Adrenal gland (tissue), 5 donors: Measurements from ENCODE around the gene HYKK.

Source experiments
- POLR2A ChIP-seq, 2 donors: fragments of 450-650 bp; IDR thresholded peaks; one replicate each; pipeline ENCODE4 v1.6.1; 2017; ENCODE audit warnings: antibody characterized with exemption in 2 of 2, mild to moderate bottlenecking in 2 of 2, moderate library complexity in 1 of 2
- TF ChIP-seq, protein P1 (sequence below), 6 experiments: fragments of 450-650 bp in 4 of 6; fragments of 200-600 bp in 2 of 6; sonication (generic) in 1 of 6; IDR thresholded peaks; 1 replicate in 5 of 6; 2 replicates in 1 of 6; pipeline versions ENCODE4 v1.5.1 to v1.8.0; 2016 to 2021; ENCODE audit warnings: antibody characterized with exemption in 6 of 6, mild to moderate bottlenecking in 2 of 6, moderate library complexity in 1 of 6
- donor health status: DM: no; HTN: no; CAD: no.

DNA sequence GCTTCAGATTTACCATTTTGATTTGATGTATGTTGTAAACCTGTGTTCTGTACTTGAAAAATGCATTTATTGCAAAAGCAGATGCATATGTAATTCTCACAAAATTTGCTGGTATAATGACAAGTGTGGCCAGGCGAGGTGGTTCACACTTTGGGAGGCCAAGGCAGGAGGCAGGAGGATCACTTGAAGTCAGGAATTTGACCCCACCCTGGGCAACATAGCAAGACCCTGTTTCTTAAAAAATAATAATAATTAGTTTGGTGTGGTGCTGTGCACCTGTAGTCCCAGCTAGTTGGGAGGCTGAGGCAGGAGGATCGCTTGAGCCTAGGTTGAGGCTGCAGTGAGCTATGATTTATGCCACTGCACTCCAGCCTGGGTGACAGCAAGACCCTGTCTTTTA is 4.7 kb upstream of the HYKK start:
- TF ChIP-seq, protein P1, sequence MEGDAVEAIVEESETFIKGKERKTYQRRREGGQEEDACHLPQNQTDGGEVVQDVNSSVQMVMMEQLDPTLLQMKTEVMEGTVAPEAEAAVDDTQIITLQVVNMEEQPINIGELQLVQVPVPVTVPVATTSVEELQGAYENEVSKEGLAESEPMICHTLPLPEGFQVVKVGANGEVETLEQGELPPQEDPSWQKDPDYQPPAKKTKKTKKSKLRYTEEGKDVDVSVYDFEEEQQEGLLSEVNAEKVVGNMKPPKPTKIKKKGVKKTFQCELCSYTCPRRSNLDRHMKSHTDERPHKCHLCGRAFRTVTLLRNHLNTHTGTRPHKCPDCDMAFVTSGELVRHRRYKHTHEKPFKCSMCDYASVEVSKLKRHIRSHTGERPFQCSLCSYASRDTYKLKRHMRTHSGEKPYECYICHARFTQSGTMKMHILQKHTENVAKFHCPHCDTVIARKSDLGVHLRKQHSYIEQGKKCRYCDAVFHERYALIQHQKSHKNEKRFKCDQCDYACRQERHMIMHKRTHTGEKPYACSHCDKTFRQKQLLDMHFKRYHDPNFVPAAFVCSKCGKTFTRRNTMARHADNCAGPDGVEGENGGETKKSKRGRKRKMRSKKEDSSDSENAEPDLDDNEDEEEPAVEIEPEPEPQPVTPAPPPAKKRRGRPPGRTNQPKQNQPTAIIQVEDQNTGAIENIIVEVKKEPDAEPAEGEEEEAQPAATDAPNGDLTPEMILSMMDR (IDR thresholded peaks at IDR 0.05) = no peak
- no peak for TF ChIP-seq POLR2A (IDR thresholded peaks at IDR 0.05)
